ENCODE data around the gene FAM107A.

Gene FAM107A

DNA sequence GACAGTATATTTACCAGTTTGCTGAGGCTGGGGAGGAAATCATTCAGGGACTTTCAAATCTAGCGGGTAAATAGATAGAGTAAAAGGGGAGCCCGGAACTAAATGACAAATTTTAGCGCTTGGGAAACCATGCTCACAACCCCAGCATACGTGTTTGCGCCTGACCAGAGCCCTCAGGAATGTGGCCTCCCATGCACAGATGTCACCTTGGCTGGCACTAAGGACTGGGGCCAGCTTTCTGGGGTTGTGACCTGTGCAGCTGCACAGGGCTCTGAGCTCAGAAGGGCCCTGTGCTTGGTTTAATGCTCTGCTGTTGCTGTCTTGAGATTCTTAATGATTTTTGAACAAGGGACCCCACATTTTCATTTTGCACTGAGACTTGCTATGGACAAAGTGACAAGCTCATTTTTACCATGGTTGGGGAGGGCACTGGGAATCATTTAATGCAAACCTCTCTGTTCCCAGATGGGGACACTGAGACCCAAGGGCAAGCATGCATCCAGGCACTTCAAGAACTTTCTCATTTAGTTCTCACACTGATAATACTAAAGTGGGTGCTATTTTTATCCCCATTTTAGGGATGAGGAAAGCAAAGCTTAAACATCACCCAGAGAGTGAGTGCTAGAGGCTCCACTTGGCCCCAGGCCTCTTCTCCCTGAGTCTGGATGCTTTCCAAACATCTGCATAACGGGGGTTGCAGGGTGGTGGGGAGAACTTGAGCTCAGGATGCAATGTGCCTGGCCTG, 44.1 kb upstream of the FAM107A start:
- TF ChIP-seq CTCF (IDR thresholded peaks at IDR 0.05; ENCODE audit: low read depth, low read length), result no peak
- no peak for DNase-seq (ENCODE audit: extremely low read depth, low read depth)

- TF ChIP-seq CTCF (IDR thresholded peaks at IDR 0.05; ENCODE audit: low read depth, low read length), result no peak
- no peak for DNase-seq (ENCODE audit: extremely low read depth, low read depth)
Measured at GRCh38 chr3:58620421-58620820, 43.2 kb upstream of the FAM107A start.

GRCh38 chr3:58617338-58617761, 40.2 kb upstream of the FAM107A start:
- peak; percentile 29 for DNase-seq (ENCODE audit: extremely low read depth, low read depth)
- TF ChIP-seq CTCF (IDR thresholded peaks at IDR 0.05; ENCODE audit: low read depth, low read length), result no peak

- no peak for TF ChIP-seq CTCF (IDR thresholded peaks at IDR 0.05; ENCODE audit: low read depth, low read length)
- DNase-seq (ENCODE audit: extremely low read depth, low read depth), result no peak
Measured at GRCh38 chr3:58613236-58614132, 36.3 kb upstream of the FAM107A start.

DNA sequence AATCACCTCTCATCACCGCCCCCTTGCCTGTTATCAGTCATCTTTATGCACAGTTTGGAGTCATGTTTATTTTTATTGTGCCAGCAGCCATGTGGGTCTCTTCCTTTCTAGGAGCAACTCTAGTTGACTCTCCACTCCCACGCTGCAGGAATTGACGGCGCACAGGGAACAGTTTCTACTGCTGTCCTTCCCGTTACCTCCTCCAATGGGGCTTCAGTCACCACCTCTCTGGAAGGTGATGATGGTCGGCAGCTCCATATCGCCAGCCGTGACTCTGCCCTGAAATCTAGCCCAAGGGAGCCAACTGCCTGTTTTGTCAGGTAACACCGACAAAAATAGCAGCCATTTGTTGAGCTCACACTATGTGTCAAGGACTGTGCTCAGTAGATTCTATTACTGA, 35.6 kb upstream of the FAM107A start:
- TF ChIP-seq CTCF (IDR thresholded peaks at IDR 0.05; ENCODE audit: low read depth, low read length), result no peak
- DNase-seq (ENCODE audit: extremely low read depth, low read depth), result no peak

DNA sequence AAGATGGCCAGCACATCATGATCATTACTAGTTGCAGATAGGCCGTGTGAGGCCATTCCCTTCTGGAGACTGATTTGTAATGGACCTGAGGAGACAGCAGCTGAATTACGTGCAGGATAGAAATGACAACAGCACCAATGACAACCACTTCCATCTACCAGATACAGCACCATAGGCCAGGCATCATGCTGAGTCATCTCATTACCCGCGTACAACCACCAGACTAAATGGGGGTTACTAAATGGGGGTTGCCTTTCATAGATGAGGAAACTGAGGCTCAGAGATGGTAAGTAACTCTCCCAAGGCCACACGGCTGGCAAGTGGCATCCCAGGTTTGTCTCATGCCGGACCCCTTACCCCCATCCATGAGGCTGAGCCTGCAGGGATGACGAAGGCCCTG, 32.8 kb upstream of the FAM107A start:
- no peak for DNase-seq (ENCODE audit: extremely low read depth, low read depth)
- TF ChIP-seq CTCF (IDR thresholded peaks at IDR 0.05; ENCODE audit: low read depth, low read length), result no peak

DNA sequence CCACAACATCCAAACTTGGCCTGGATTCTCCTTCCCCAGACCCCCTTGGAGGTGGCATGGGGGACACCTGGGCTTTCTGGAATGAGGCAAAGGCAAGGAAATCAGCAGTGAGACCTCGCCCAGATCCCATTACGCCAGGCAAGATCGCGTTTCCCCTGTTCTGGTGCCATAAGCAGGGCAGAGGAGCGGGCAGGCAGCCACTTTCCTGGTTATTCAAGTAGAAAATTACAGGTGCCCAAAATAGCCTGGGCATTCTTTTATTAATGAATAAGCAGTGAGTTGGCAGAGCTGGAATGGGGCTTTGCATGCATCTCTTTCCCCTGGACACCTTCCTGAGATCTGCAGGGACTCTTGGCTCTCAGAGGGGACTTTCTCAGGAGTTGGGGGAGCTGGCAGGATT, 31.5 kb upstream of the FAM107A start:
- no peak for TF ChIP-seq CTCF (IDR thresholded peaks at IDR 0.05; ENCODE audit: low read depth, low read length)
- DNase-seq (ENCODE audit: extremely low read depth, low read depth), result no peak
